HepG2 (cell line): ENCODE measurements around the gene SPCS2. TPM values are rescaled to one million over a fixed set of nuclear protein-coding genes. Genes with fewer than 3 reads are reported as not detected.
A peak's percentile ranks its signal among the peaks of the same experiment; 100 is the strongest.

Experiments used
- EP300 ChIP-seq, 3 experiments: sonication (generic) in 1 of 3; formaldehyde crosslinking in 1 of 3; IDR thresholded peaks; 2 replicates each; pipeline versions ENCODE4 v1.5.1 to v1.6.1; 2011 to 2020; ENCODE audit warnings: low read depth in 2 of 3, low read length in 2 of 3, borderline replicate concordance in 1 of 3, improper control_type of control experiment in 1 of 3, mild to moderate bottlenecking in 1 of 3, missing genetic modification reagents in 1 of 3, moderate library complexity in 1 of 3
- GTF2F1 ChIP-seq: fragments of 150-350 bp; IDR thresholded peaks from 2 replicates; pipeline ENCODE4 v1.6.1; 2014; ENCODE audit warnings: low read length
- HOXA7 ChIP-seq: sonication (generic); formaldehyde crosslinking; IDR thresholded peaks from 2 replicates; pipeline ENCODE4 v1.8.1; 2022; ENCODE audit warnings: mild to moderate bottlenecking, missing genetic modification reagents, moderate library complexity
- KDM5A ChIP-seq: fragments of 200-600 bp; sonication (generic); IDR thresholded peaks from 2 replicates; pipeline ENCODE4 v1.7.0; 2018; ENCODE audit warnings: antibody characterized with exemption, mild to moderate bottlenecking, low read length, borderline replicate concordance
- PPARG ChIP-seq: conservative IDR thresholded peaks from 2 replicates; pipeline ENCODE4 v1.6.1; 2016; ENCODE audit warnings: missing biosample characterization, missing genetic modification reagents
- SETDB1 ChIP-seq: sonication (generic); formaldehyde crosslinking; IDR thresholded peaks from 2 replicates; pipeline ENCODE4 v1.5.1; 2020; ENCODE audit warnings: missing genetic modification reagents, mild to moderate bottlenecking, borderline replicate concordance
- TAF15 ChIP-seq: fragments of 200-400 bp; formaldehyde crosslinking; IDR thresholded peaks from one replicate; pipeline ENCODE4 v1.6.1; 2018; ENCODE audit warnings: mild to moderate bottlenecking, low read depth, low read length; ENCODE audit not compliant: poor library complexity, severe bottlenecking
- ZFYVE20 ChIP-seq: sonication (generic); formaldehyde crosslinking; IDR thresholded peaks from 2 replicates; pipeline ENCODE4 v1.8.0; 2023; ENCODE audit warnings: low read depth, mild to moderate bottlenecking, moderate library complexity, missing genetic modification reagents, borderline replicate concordance
- ZKSCAN8 ChIP-seq: IDR thresholded peaks from 2 replicates; pipeline ENCODE4 v1.6.1; 2016; ENCODE audit warnings: borderline replicate concordance, missing genetic modification reagents, missing compliant biosample characterization
- ZNF329 ChIP-seq: sonication (generic); formaldehyde crosslinking; IDR thresholded peaks from 2 replicates; pipeline ENCODE4 v1.9.0; 2021; ENCODE audit warnings: low read depth, mild to moderate bottlenecking, missing genetic modification reagents
- ZNF724P ChIP-seq: sonication (generic); formaldehyde crosslinking; IDR thresholded peaks from 2 replicates; pipeline ENCODE4 v1.8.0; 2022; ENCODE audit warnings: missing genetic modification reagents, borderline replicate concordance
- ZNF841 ChIP-seq: sonication (generic); formaldehyde crosslinking; IDR thresholded peaks from 2 replicates; pipeline ENCODE4 v1.8.1; 2023; ENCODE audit warnings: missing genetic modification reagents, borderline replicate concordance
- polyA plus RNA-seq, 8 experiments: library from polyadenylated mRNA; depleted of rRNA in 3 of 8; stranded (reverse) in 7 of 8; unstranded in 1 of 8; fragments of >200 nt; fragmentation: Illumina TruSeq in 4 of 8; extraction: Trizol in 4 of 8; gene quantifications; 2 replicates each; pipeline versions ENCODE4 v1.2.1 to v1.2.3, GENCODE V29; 2011 to 2016; ENCODE audit warnings: low read depth in 4 of 8, missing spikeins in 1 of 8, mixed read lengths in 1 of 8; ENCODE audit not compliant: insufficient read depth in 1 of 8
- total RNA-seq, 5 experiments: library from RNA; depleted of rRNA; stranded (reverse); fragments of >200 nt; fragmentation: Illumina TruSeq; extraction: Trizol; gene quantifications; 2 replicates each; pipeline ENCODE4 v1.2.3, GENCODE V29; 2016; ENCODE audit warnings: low read depth in 1 of 5
- TF ChIP-seq, protein P1 (sequence below): sonication (generic); formaldehyde crosslinking; IDR thresholded peaks from 2 replicates; pipeline ENCODE4 v1.8.0; 2022; ENCODE audit warnings: mild to moderate bottlenecking, missing genetic modification reagents
- TF ChIP-seq, protein P2 (sequence below): sonication (generic); formaldehyde crosslinking; IDR thresholded peaks from 2 replicates; pipeline ENCODE4 v1.5.1; 2020; ENCODE audit warnings: missing genetic modification reagents, mild to moderate bottlenecking, borderline replicate concordance
- TF ChIP-seq, protein P3 (sequence below), 2 experiments: fragments of 450-650 bp in 1 of 2; sonication (generic) in 1 of 2; formaldehyde crosslinking in 1 of 2; IDR thresholded peaks; 2 replicates each; pipeline versions ENCODE4 v1.6.1 to v1.8.0; 2016 to 2022; ENCODE audit warnings: antibody characterized with exemption in 1 of 2, mild to moderate bottlenecking in 1 of 2, missing genetic modification reagents in 1 of 2

The SPCS2 gene
- total and polyA plus RNA-seq, 2 of the 13 experiments (the other 11 are each of a cell fraction or from before 2014, with no cell fraction given), result 87.3 to 142 TPM

DNA sequence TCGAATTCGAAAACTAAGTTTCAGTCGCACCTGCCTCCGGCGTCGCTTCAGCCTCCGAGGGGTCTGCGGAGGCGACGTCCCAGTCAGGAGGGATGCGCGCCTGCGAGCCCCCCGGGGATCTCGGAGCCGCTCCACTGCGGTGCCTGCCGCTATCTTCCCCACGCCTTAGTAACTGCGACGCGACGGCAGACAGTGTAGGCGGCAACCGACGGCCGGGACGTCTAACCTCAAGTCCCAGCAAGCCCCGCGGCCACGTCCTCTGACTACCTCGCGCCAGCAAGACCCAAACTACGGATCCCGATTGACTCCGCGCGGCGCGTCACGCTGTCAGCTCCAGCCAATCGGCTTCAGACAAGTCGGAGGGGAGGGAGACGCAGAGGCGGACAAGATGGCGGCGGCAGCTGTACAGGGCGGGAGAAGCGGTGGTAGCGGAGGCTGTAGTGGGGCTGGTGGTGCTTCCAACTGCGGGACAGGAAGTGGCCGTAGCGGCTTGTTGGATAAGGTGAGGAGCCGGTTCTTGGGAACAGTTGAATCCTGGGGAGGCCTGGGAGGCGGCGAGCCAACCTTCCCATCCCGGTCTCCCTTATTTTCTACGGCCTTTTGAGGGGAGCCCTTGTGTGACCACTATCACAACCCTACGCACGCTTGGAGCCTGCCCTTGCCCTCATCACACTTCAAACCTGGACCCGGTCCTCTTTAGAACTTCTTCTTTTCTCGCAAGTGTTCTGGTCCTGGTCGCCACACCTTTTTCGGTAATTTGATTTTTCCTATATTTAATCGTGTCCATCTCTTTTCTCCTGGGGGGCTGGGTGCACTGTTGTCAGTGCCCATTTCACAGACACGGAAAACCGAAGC lies at the start of gene SPCS2, which contains the start of gene XRRA1 (continued):
- TF ChIP-seq, protein P1, sequence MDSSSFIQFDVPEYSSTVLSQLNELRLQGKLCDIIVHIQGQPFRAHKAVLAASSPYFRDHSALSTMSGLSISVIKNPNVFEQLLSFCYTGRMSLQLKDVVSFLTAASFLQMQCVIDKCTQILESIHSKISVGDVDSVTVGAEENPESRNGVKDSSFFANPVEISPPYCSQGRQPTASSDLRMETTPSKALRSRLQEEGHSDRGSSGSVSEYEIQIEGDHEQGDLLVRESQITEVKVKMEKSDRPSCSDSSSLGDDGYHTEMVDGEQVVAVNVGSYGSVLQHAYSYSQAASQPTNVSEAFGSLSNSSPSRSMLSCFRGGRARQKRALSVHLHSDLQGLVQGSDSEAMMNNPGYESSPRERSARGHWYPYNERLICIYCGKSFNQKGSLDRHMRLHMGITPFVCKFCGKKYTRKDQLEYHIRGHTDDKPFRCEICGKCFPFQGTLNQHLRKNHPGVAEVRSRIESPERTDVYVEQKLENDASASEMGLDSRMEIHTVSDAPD, result 0 out of 2 replicates have a peak, but pooled peaks have one; percentile 30
- TF ChIP-seq GTF2F1 (0 out of 2 replicates have a peak, but pooled peaks have one; percentile 24), PPARG (CRISPR knock-in tag) (0 out of 2 replicates have a peak, but pooled peaks have one; percentile 21), ZNF841 (CRISPR knock-in tag) (no peak), TAF15 (no peak), ZNF724P (CRISPR knock-in tag) (peak; percentile 88; the same call in 1 of the 2 replicates), SETDB1 (CRISPR knock-in tag) (no peak), ZFYVE20 (CRISPR knock-in tag) (no peak), HOXA7 (CRISPR knock-in tag) (no peak), KDM5A (peak; percentile 73), ZKSCAN8 (no peak; the same call in 1 of the 2 replicates), EP300 (IDR thresholded peaks at IDR 0.05; ENCODE audit: low read depth in 2 of 2, low read length in 2 of 2) (0 out of 4 replicates have a peak, but pooled peaks of 1 of the 2 experiments have one; percentile 21), EP300 (CRISPR knock-in tag; IDR thresholded peaks at IDR 0.05; ENCODE audit: borderline replicate concordance) (no peak), ZNF329 (CRISPR knock-in tag) (peak; percentile 69)
- TF ChIP-seq, protein P2, sequence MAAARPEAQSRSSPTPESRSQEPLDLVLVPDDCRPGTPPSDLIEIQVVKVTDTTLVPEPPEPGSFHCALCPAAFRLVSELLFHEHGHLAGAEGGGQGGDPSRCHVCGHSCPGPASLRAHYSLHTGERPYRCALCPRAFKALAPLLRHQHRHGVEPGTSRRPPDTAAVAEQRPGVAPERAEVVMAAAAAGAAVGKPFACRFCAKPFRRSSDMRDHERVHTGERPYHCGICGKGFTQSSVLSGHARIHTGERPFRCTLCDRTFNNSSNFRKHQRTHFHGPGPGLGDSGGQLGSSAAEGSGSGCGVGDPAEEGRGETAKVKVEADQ (CRISPR knock-in tag), result 0 out of 2 replicates have a peak, but pooled peaks have one; percentile 39
- TF ChIP-seq, protein P3, sequence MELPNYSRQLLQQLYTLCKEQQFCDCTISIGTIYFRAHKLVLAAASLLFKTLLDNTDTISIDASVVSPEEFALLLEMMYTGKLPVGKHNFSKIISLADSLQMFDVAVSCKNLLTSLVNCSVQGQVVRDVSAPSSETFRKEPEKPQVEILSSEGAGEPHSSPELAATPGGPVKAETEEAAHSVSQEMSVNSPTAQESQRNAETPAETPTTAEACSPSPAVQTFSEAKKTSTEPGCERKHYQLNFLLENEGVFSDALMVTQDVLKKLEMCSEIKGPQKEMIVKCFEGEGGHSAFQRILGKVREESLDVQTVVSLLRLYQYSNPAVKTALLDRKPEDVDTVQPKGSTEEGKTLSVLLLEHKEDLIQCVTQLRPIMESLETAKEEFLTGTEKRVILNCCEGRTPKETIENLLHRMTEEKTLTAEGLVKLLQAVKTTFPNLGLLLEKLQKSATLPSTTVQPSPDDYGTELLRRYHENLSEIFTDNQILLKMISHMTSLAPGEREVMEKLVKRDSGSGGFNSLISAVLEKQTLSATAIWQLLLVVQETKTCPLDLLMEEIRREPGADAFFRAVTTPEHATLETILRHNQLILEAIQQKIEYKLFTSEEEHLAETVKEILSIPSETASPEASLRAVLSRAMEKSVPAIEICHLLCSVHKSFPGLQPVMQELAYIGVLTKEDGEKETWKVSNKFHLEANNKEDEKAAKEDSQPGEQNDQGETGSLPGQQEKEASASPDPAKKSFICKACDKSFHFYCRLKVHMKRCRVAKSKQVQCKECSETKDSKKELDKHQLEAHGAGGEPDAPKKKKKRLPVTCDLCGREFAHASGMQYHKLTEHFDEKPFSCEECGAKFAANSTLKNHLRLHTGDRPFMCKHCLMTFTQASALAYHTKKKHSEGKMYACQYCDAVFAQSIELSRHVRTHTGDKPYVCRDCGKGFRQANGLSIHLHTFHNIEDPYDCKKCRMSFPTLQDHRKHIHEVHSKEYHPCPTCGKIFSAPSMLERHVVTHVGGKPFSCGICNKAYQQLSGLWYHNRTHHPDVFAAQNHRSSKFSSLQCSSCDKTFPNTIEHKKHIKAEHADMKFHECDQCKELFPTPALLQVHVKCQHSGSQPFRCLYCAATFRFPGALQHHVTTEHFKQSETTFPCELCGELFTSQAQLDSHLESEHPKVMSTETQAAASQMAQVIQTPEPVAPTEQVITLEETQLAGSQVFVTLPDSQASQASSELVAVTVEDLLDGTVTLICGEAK (IDR thresholded peaks at IDR 0.05), result no peak
- TF ChIP-seq, protein P3 (CRISPR knock-in tag; IDR thresholded peaks at IDR 0.05), result peak; percentile 86
